Measurements from ENCODE around the gene MALAT1. TPM values are rescaled to one million over a fixed set of nuclear protein-coding genes. Genes with fewer than 3 reads are reported as not detected.
A peak's percentile ranks its signal among the peaks of the same experiment; 100 is the strongest.

MALAT1 gene
- total and polyA plus RNA-seq, 2 of the 13 experiments (the other 11 are each of a cell fraction or from before 2014, with no cell fraction given): 143 to 1,237 TPM

GRCh38 chr11:65477149-65477965 is 21.5 kb upstream of the MALAT1 start (continued):
- TF ChIP-seq, protein P1, sequence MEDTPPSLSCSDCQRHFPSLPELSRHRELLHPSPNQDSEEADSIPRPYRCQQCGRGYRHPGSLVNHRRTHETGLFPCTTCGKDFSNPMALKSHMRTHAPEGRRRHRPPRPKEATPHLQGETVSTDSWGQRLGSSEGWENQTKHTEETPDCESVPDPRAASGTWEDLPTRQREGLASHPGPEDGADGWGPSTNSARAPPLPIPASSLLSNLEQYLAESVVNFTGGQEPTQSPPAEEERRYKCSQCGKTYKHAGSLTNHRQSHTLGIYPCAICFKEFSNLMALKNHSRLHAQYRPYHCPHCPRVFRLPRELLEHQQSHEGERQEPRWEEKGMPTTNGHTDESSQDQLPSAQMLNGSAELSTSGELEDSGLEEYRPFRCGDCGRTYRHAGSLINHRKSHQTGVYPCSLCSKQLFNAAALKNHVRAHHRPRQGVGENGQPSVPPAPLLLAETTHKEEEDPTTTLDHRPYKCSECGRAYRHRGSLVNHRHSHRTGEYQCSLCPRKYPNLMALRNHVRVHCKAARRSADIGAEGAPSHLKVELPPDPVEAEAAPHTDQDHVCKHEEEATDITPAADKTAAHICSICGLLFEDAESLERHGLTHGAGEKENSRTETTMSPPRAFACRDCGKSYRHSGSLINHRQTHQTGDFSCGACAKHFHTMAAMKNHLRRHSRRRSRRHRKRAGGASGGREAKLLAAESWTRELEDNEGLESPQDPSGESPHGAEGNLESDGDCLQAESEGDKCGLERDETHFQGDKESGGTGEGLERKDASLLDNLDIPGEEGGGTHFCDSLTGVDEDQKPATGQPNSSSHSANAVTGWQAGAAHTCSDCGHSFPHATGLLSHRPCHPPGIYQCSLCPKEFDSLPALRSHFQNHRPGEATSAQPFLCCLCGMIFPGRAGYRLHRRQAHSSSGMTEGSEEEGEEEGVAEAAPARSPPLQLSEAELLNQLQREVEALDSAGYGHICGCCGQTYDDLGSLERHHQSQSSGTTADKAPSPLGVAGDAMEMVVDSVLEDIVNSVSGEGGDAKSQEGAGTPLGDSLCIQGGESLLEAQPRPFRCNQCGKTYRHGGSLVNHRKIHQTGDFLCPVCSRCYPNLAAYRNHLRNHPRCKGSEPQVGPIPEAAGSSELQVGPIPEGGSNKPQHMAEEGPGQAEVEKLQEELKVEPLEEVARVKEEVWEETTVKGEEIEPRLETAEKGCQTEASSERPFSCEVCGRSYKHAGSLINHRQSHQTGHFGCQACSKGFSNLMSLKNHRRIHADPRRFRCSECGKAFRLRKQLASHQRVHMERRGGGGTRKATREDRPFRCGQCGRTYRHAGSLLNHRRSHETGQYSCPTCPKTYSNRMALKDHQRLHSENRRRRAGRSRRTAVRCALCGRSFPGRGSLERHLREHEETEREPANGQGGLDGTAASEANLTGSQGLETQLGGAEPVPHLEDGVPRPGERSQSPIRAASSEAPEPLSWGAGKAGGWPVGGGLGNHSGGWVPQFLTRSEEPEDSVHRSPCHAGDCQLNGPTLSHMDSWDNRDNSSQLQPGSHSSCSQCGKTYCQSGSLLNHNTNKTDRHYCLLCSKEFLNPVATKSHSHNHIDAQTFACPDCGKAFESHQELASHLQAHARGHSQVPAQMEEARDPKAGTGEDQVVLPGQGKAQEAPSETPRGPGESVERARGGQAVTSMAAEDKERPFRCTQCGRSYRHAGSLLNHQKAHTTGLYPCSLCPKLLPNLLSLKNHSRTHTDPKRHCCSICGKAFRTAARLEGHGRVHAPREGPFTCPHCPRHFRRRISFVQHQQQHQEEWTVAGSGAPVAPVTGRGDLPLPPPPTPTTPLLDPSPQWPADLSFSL (CRISPR knock-in tag; IDR thresholded peaks at IDR 0.05): no peak
- TF ChIP-seq E2F5 (CRISPR knock-in tag; conservative IDR thresholded peaks at IDR 0.05) (no peak), ATF6 (CRISPR knock-in tag; conservative IDR thresholded peaks at IDR 0.05) (no peak), GFI1 (CRISPR knock-in tag; IDR thresholded peaks at IDR 0.05; ENCODE audit: borderline replicate concordance) (no peak; the same call in 1 of the 2 replicates), ZNF639 (CRISPR knock-in tag; conservative IDR thresholded peaks at IDR 0.05) (peak; percentile 83), ZBTB8A (CRISPR knock-in tag; IDR thresholded peaks at IDR 0.05; ENCODE audit: borderline replicate concordance, low read depth) (no peak; the same call in 1 of the 2 replicates), ZNF503 (CRISPR knock-in tag; IDR thresholded peaks at IDR 0.05) (peak; percentile 23; the same call in 1 of the 2 replicates), ZSCAN21 (CRISPR knock-in tag; IDR thresholded peaks at IDR 0.05; ENCODE audit: borderline replicate concordance) (no peak; the same call in 1 of the 2 replicates), TBX2 (CRISPR knock-in tag; IDR thresholded peaks at IDR 0.05; ENCODE audit: borderline replicate concordance) (peak; percentile 80)
- TF ChIP-seq, protein P2, sequence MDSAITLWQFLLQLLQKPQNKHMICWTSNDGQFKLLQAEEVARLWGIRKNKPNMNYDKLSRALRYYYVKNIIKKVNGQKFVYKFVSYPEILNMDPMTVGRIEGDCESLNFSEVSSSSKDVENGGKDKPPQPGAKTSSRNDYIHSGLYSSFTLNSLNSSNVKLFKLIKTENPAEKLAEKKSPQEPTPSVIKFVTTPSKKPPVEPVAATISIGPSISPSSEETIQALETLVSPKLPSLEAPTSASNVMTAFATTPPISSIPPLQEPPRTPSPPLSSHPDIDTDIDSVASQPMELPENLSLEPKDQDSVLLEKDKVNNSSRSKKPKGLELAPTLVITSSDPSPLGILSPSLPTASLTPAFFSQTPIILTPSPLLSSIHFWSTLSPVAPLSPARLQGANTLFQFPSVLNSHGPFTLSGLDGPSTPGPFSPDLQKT (CRISPR knock-in tag; IDR thresholded peaks at IDR 0.05; ENCODE audit: borderline replicate concordance): no peak
- TF ChIP-seq, protein P3, sequence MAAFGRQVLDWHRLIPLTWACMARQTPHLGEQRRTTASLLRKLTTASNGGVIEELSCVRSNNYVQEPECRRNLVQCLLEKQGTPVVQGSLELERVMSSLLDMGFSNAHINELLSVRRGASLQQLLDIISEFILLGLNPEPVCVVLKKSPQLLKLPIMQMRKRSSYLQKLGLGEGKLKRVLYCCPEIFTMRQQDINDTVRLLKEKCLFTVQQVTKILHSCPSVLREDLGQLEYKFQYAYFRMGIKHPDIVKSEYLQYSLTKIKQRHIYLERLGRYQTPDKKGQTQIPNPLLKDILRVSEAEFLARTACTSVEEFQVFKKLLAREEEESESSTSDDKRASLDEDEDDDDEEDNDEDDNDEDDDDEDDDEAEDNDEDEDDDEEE (CRISPR knock-in tag; IDR thresholded peaks at IDR 0.05): no peak

All from HepG2 (cell line).